CD4-positive, alpha-beta T cell treated with Interleukin-15 for 4 hours (primary cell): ENCODE data around the gene ADAMTS16.

ENCODE experiments used
- DNase-seq: peaks from one replicate; pipeline ENCODE4 v3.0.0-alpha.2; 2020; ENCODE audit warnings: low spot score

Gene ADAMTS16

GRCh38 chr5:5239191-5239590 is 99.1 kb downstream of the ADAMTS16 start:
- DNase-seq, result no peak

- DNase-seq, result no peak
Measured at GRCh38 chr5:5240234-5240633, 100.1 kb downstream of the ADAMTS16 start.

- DNase-seq, result no peak
Measured at GRCh38 chr5:5242056-5242455, 101.9 kb downstream of the ADAMTS16 start.

GRCh38 chr5:5246736-5247135 is 106.6 kb downstream of the ADAMTS16 start:
- no peak for DNase-seq

- DNase-seq, result no peak
Measured at GRCh38 chr5:5250758-5251157, 110.6 kb downstream of the ADAMTS16 start.

- DNase-seq, result no peak
Measured at GRCh38 chr5:5252106-5252505, 112.0 kb downstream of the ADAMTS16 start.

- DNase-seq, result no peak
Measured at GRCh38 chr5:5257353-5257752, 117.2 kb downstream of the ADAMTS16 start.

- DNase-seq, result no peak
Measured at GRCh38 chr5:5258564-5258963, 118.4 kb downstream of the ADAMTS16 start.

GRCh38 chr5:5264727-5265126 is 124.6 kb downstream of the ADAMTS16 start:
- DNase-seq, result no peak

GRCh38 chr5:5266297-5266696 is 126.2 kb downstream of the ADAMTS16 start:
- DNase-seq, result no peak

- DNase-seq, result no peak
Measured at GRCh38 chr5:5270161-5270560, 130.0 kb downstream of the ADAMTS16 start.

- DNase-seq, result no peak
Measured at GRCh38 chr5:5270958-5271785, 131.0 kb downstream of the ADAMTS16 start.

- no peak for DNase-seq
Measured at GRCh38 chr5:5271786-5272321, 131.7 kb downstream of the ADAMTS16 start.

GRCh38 chr5:5273398-5273797 is 133.3 kb downstream of the ADAMTS16 start:
- no peak for DNase-seq

- no peak for DNase-seq
Measured at GRCh38 chr5:5273976-5274375, 133.8 kb downstream of the ADAMTS16 start.

- DNase-seq, result no peak
Measured at GRCh38 chr5:5275211-5275610, 135.1 kb downstream of the ADAMTS16 start.

- no peak for DNase-seq
Measured at GRCh38 chr5:5276430-5276829, 136.3 kb downstream of the ADAMTS16 start.

GRCh38 chr5:5276951-5277517 is 136.9 kb downstream of the ADAMTS16 start:
- no peak for DNase-seq

- no peak for DNase-seq
Measured at GRCh38 chr5:5278201-5278814, 138.2 kb downstream of the ADAMTS16 start.

GRCh38 chr5:5278815-5279381 is 138.8 kb downstream of the ADAMTS16 start:
- no peak for DNase-seq

GRCh38 chr5:5285906-5286305 is 145.8 kb downstream of the ADAMTS16 start:
- DNase-seq, result no peak

- no peak for DNase-seq
Measured at GRCh38 chr5:5287419-5287818, 147.3 kb downstream of the ADAMTS16 start.

GRCh38 chr5:5288201-5288600 is 148.1 kb downstream of the ADAMTS16 start:
- no peak for DNase-seq
